ENCODE data around the gene ATP7B.

Gene ATP7B

DNA sequence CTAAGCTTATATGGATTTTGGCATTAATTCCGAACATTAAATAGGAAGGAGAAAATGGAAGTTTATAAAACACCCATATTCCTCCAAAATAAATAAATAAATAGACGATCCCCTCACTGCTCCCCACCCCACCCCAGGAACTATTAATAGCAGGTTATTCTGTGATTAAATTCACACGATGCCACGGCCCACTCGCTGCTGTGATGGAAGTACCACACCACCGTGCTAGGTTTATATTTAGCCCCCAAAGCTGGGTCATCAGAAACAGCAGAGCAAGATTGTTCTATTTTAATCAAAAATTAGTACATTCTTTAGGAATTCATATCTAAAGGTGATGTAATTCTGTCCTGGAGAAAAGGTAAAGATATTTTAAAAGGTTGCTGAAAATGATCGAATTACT, 84.1 kb downstream of the ATP7B start:
- no peak overlapping the region for H3K27ac ChIP-seq (ENCODE audit: poor library complexity, severe bottlenecking)
- DNase-seq (ENCODE audit: low spot score), result no peak
- H3K4me1 ChIP-seq (ENCODE audit: insufficient read depth, poor library complexity, severe bottlenecking), result no peaks in the 10 kb centered on the region
- H3K36me3 ChIP-seq (ENCODE audit: low read depth), result no peaks in the 10 kb centered on the region
- no peaks in the 10 kb centered on the region for H3K27me3 ChIP-seq (ENCODE audit: insufficient read depth, poor library complexity, severe bottlenecking)
- TF ChIP-seq, protein P1, sequence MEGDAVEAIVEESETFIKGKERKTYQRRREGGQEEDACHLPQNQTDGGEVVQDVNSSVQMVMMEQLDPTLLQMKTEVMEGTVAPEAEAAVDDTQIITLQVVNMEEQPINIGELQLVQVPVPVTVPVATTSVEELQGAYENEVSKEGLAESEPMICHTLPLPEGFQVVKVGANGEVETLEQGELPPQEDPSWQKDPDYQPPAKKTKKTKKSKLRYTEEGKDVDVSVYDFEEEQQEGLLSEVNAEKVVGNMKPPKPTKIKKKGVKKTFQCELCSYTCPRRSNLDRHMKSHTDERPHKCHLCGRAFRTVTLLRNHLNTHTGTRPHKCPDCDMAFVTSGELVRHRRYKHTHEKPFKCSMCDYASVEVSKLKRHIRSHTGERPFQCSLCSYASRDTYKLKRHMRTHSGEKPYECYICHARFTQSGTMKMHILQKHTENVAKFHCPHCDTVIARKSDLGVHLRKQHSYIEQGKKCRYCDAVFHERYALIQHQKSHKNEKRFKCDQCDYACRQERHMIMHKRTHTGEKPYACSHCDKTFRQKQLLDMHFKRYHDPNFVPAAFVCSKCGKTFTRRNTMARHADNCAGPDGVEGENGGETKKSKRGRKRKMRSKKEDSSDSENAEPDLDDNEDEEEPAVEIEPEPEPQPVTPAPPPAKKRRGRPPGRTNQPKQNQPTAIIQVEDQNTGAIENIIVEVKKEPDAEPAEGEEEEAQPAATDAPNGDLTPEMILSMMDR (IDR thresholded peaks at IDR 0.05; ENCODE audit: poor library complexity, severe bottlenecking), result no peak
- no peak for ATAC-seq (ENCODE audit: low read depth)
- no peaks in the 10 kb centered on the region for H3K9me3 ChIP-seq (ENCODE audit: severe bottlenecking)
- H3K4me3 ChIP-seq (ENCODE audit: severe bottlenecking), result no peak overlapping the region

DNA sequence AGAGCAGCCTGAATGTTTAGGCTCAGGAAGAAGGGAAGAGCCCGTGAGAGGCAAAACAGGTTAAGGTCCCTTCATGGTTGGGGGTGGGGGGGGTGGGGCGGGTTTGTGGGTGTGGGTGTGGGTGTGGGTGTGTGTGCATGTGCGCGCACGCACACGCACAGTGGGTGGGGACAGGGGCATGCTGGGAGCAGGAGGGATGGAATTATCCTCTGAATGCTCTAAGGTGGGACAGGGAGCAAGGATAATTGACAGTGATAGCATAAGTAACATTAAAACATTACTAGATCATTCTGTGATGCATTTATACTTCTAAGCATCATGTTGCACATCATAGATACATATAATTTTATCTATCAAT, 84.7 kb downstream of the ATP7B start:
- Histone ChIP-seq H3K27me3 (ENCODE audit: insufficient read depth, poor library complexity, severe bottlenecking) (no peaks in the 10 kb centered on the region), H3K36me3 (ENCODE audit: low read depth) (no peaks in the 10 kb centered on the region), H3K4me3 (ENCODE audit: severe bottlenecking) (no peak overlapping the region), H3K4me1 (ENCODE audit: insufficient read depth, poor library complexity, severe bottlenecking) (no peaks in the 10 kb centered on the region), H3K27ac (ENCODE audit: poor library complexity, severe bottlenecking) (no peak overlapping the region), H3K9me3 (ENCODE audit: severe bottlenecking) (no peaks in the 10 kb centered on the region)
- no peak for ATAC-seq (ENCODE audit: low read depth)
- TF ChIP-seq, protein P1 (IDR thresholded peaks at IDR 0.05; ENCODE audit: poor library complexity, severe bottlenecking), result no peak
- no peak for DNase-seq (ENCODE audit: low spot score)

DNA sequence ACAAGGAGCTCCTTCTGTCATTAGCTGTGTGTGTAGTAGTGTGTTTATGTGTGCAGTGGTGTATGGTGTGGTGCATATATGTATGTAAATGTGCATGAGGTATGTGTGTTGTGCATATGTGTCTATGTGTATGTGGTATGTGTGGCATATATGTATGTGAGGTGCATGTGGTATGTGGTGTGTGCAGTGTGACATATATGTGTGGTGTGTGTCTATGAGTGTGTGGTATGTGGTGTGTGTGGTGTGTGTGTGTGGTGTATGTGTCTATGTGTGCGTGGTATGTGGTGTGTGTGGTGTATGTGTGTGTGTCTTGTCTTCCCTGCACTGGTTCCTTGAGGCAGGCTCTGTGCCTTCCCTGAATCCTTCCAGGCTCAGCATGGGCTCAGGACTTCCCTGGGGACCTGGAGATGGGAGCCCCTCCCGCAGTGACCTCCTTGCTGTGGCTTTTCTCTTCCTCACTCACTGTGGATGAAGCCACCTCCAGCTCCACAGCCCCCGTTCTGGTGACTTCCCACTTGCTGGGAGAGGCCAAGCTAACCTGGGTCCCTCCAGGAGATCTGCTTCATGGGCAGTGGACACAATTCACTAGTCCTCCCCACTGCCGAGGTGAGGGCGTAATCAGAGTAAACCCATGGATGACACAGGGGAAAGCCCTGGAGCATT, 85.3 kb downstream of the ATP7B start:
- no peaks in the 10 kb centered on the region for H3K27me3 ChIP-seq (ENCODE audit: insufficient read depth, poor library complexity, severe bottlenecking)
- no peaks in the 10 kb centered on the region for H3K36me3 ChIP-seq (ENCODE audit: low read depth)
- no peak overlapping the region for H3K27ac ChIP-seq (ENCODE audit: poor library complexity, severe bottlenecking)
- TF ChIP-seq, protein P1 (IDR thresholded peaks at IDR 0.05; ENCODE audit: poor library complexity, severe bottlenecking), result no peak
- H3K9me3 ChIP-seq (ENCODE audit: severe bottlenecking), result no peaks in the 10 kb centered on the region
- DNase-seq (ENCODE audit: low spot score) (no peak), ATAC-seq (ENCODE audit: low read depth) (no peak)
- no peaks in the 10 kb centered on the region for H3K4me1 ChIP-seq (ENCODE audit: insufficient read depth, poor library complexity, severe bottlenecking)
- no peak overlapping the region for H3K4me3 ChIP-seq (ENCODE audit: severe bottlenecking)

DNA sequence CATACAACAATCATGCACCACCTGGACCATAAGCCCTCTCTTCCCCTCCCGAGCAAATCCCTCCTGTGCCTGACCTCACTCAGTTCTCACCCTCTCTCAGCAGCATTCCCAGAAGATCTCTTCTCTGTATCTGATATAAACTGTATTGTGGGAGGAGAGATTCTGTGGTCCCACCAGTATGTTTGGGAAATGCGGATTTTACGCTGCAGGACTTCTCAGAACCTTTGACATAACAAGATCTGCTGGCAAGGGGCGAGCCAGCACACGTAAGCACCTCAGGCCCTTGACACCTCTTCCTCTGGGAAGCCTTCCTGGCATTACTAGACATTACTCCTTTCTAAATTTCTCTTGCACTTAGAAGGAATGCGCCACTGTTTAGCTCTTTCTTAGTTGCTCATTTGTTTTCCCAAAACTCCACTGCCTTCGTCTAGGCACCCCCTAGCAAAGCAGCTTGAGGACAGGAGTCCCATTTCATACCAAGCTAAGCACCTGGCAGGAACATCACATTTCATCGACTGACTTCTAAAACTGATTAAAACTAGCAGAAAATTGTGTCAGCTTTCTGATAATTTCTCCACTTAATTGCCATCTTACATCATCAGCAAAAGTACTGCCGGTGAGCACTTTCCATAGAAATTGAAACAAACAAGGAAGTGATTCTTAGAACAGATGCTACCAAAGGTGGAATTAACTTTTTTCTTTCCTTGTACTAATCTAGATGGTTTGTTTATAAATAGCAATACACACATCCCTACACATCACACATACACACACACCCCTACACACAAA, 86.3 kb downstream of the ATP7B start:
- Histone ChIP-seq H3K9me3 (ENCODE audit: severe bottlenecking) (no peaks in the 10 kb centered on the region), H3K4me3 (ENCODE audit: severe bottlenecking) (no peak overlapping the region), H3K4me1 (ENCODE audit: insufficient read depth, poor library complexity, severe bottlenecking) (no peaks in the 10 kb centered on the region), H3K27me3 (ENCODE audit: insufficient read depth, poor library complexity, severe bottlenecking) (no peaks in the 10 kb centered on the region), H3K27ac (ENCODE audit: poor library complexity, severe bottlenecking) (no peak overlapping the region), H3K36me3 (ENCODE audit: low read depth) (no peaks in the 10 kb centered on the region)
- no peak for DNase-seq (ENCODE audit: low spot score)
- TF ChIP-seq, protein P1 (IDR thresholded peaks at IDR 0.05; ENCODE audit: poor library complexity, severe bottlenecking), result no peak
- ATAC-seq (ENCODE audit: low read depth), result no peak
